Activated CD8-positive, alpha-beta memory T cell treated with anti-CD3 and anti-CD28 coated beads, Interleukin-2, amount 50 U/mL, for 24 hours (primary cell): ENCODE results near the gene LRRC70.
"Not testable (repeated sequence)": the region's sequence is repeated elsewhere in the genome, so short reads cannot be mapped to it uniquely, and the experiment has no call there.

Experiments used
- DNase-seq: peaks from one replicate; pipeline ENCODE4 v3.0.0-alpha.2; 2020; ENCODE audit errors: extremely low read depth

Gene LRRC70, protein sequence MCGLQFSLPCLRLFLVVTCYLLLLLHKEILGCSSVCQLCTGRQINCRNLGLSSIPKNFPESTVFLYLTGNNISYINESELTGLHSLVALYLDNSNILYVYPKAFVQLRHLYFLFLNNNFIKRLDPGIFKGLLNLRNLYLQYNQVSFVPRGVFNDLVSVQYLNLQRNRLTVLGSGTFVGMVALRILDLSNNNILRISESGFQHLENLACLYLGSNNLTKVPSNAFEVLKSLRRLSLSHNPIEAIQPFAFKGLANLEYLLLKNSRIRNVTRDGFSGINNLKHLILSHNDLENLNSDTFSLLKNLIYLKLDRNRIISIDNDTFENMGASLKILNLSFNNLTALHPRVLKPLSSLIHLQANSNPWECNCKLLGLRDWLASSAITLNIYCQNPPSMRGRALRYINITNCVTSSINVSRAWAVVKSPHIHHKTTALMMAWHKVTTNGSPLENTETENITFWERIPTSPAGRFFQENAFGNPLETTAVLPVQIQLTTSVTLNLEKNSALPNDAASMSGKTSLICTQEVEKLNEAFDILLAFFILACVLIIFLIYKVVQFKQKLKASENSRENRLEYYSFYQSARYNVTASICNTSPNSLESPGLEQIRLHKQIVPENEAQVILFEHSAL

DNA sequence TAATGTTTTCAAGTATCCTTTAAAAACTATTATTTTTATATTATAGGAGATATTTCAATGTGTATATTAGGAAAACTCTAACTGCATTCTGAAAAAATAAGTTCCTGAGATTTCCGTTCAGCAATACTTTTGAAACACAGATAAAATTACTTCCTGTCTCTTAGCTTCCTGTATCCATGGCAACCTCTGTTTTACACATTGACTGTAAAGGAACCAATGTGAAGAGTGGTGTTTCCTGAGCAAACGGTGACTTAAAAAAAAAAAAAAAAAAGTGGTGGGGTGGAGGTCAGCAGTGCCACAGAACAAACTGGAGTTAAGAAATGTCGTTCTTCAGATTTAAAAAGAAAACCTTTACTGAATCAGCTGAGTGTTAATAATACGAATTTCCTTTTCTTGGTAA is at the start of gene LRRC70:
Gene LRRC70 (plus strand): TSS at position 280 of the 400 bp plus-strand sequence. CDS start 620 bp downstream, outside the sequence.
- DNase-seq: no peak

DNA sequence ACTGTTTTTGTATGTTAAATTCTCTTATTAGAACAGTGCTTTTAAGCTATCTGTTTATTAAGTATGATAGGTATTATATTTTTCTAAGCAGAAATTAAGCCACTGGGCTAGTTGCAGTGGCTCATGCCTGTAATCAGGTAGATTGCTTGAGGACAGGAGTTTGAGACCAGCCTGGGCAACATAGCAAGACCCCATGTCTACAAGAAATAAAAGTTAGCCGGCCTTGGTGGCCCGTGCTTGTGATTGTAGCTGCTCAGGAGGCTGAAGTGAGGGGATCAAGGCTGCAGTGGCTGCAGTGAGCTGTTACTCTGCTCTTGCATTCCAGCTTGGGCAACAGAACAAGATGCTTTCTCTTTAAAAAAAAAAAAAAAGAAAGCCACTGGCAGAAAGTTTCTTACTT is 45.0 kb upstream of the LRRC70 start:
- DNase-seq: no peak

DNA sequence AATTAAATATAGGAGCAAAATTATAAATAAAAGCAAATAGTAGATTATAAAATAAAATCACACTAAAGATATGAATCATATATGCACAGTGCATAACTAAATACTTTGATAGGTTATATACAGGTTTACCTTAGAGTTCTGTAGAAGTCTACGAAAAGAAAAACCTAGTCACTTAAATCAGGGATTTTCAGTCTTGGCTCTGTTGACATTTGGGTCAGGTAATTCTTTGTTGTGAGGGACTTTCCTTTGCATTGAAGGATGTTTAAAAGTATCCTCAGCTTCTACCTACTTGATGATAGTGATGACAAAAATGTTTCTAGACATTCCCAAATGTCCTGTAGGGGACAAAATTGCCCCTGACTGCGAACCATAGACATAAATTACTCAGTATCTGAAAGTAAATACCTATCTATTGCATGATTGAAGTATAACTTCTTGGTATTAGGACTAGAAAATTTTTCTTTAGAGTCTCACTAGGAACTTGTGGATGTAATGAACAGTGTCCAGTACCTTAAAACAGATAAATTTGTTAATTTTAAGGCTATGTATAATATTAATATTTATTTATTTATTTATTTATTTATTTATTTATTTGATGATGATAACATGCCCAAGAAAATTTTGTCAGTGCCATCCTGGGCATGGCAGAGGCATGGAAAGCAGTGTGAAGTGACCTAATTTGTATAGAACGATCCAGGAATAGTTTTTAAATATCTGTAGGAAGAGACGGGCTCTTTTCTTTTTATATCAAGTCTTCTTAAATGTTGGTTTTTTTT is 44.0 kb upstream of the LRRC70 start:
- DNase-seq: no peak

DNA sequence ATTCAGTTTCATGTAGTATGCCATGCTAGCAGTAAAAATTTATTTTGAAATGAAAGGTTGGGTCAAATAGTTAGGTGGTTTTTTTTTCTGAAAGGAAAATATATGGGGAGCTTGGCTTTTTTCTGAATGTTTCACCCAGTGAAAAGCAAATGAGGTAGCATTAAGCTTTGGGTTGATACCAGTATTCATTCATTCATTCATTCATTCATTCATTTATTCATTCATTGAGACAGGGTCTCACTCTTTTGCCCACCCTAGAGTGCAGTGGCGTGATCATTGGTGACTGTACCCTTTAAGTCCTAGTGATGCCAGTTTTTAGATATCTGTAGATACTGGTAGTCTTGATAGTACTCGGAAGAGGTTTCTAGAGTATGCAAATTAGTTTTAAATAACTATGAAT is 42.4 kb upstream of the LRRC70 start:
- DNase-seq: no peak

DNA sequence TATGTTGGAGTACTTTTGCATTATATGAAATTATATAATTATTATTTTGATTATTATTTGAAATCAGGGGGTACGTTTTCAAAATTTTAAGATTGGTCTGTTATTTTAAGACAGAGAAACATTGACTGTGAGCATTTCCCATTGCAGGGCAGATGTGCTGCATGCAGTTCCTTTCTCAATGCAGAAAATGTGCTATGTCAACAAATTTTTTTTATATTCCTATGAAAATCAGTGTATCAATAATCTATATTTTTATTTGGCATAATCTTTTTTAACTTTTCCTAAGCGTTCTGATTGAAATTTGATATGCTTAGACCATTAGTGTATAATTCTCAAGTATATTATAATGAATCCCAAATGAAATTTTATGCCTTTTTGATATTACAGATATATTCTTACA is 41.8 kb upstream of the LRRC70 start:
- no peak for DNase-seq

DNA sequence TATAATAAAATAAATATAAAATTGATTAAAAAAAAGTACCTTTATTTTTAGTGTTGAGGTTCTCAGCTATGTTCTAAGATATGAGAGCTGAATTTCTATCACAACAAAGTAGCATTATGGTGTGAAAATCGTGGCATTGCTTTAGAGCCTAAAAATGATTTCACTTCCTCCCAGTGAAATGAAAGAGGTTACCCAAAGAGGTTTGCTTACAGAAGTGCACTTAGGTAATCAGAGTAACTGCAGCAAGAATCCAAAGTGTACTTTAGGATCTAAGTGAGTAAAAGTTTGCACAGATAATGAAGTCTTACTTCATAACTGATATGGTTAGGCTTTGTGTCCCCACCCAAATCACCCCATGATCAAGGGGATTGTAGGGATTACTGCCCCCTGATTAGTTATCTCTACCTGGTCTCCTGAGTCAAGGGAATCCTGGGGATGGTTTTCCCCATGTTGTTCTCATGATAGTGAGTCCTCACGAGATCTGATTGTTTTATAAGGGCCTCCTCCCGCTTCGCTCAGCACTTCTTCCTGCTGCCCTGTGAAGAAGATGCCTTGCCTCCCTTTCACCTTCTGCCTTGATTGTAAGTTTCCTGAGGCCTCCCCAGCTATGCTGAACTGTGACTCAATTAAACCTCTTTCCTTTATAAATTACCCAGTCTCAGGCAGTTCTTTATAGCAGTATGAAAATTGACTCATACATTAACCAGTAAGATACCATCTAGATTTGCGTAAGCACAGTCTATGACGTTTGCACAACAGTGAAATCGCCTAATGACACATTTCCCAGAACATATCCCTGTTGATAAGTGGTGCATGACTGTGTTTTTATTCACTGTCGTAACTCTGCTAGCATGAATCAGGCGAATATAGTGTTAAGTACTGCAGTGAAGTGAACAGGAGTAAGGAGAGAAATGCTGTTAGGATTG is 40.3 kb upstream of the LRRC70 start:
- DNase-seq: no peak

DNA sequence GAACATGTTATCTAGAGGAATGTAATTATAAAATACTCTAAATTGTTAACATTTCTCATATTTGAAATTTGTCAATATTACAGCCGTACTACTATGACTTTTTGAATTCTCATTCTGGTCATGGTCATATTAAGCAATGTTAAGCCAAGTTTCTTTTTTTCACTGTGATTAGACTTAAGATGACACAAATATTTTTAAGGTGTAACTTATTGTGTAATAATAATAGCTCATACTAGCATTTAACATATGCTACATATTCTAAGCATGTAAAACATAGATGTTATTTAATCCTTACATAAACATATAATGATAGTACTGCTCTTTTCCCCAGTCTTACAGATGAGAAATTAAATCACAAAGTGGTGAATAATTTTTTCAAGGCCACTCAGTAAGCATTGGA is 35.9 kb upstream of the LRRC70 start:
- no peak for DNase-seq

DNA sequence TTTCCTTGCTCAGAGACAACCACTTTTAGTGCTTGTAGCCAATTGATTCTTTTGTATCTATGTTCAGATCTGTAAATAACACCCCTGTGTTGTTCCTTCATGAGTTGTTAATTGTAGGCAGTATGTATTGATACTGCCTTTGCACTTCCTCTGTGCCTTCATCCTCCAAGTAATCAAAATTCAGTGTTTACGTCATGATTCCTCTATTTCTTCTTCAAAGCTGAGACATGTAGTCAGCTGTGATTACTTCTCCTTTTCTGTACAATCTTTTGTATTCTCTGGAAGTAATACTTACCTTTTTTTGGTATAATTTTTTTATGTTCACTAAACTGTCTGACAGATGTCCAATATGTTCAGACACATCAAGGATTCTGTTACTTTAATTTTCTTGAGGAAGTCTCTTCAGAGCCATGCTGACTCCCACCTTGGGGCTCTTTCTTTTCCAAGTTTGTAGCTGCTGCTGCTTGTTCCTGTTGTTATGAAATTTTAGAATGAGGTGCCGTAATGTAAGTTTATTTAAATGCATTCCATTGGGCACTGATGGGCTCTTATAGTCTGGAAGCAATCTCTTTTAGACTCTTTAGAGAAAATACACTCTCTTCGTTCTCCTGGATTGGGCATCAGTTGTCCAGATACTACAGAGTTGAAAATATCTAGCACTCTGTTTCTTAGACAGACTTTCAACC is 30.5 kb upstream of the LRRC70 start:
- no peak for DNase-seq

DNA sequence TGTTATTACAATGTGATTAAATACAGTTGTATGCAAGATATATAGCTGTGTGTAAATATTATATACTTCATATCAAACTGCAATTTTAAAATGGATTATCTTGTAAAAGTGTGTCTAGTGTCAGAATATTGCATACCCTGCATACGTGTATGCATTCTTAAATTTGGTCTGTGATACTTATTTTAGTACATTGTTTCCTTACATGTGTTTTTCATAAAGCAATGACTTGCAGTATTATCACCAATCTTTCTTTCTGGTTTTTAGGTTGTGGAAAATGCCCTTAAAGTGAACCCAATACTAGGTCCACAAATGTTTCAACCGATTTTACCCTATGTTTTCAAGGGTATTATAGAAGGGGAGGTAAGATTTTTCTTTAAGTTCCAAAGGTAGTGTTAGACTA is 28.5 kb upstream of the LRRC70 start:
- no peak for DNase-seq

DNA sequence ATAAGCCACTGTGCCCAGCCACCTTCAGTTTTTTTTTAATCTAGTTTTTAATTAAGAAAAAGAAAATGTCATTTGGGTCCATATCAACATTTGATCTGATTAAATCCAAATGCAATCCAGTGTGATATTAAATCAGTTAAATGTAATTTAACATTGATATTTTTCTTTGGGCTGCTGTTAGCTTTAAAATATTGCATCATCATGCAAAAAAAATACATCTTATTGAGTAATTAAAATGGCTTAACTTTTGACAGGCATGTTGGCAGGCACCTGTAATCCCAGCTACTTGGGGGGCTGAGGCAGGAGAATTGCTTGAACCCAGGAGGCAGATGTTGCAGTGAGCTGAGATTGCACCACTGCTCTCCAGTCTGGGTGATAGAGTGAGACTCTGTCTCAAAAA is 22.7 kb upstream of the LRRC70 start:
- no peak for DNase-seq

DNA sequence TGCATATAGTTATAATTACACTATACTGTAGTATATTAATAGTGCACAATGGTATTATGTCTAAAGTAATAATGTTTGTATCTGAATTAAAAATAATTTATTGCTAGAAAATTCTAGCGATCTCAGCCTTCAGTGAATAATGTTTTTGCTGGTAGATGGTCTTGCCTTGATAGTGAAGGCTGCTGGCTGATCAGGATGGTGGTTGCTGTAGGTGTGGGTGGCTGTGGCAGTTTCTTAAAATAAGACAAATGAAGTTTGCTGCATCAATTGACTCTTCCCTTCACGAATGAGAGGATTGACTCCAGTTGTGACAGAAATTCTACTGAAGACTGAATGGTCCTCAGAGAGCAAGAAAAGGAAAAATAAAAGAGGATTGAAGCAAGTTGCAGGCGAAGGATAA is 19.7 kb upstream of the LRRC70 start:
- no peak for DNase-seq

DNA sequence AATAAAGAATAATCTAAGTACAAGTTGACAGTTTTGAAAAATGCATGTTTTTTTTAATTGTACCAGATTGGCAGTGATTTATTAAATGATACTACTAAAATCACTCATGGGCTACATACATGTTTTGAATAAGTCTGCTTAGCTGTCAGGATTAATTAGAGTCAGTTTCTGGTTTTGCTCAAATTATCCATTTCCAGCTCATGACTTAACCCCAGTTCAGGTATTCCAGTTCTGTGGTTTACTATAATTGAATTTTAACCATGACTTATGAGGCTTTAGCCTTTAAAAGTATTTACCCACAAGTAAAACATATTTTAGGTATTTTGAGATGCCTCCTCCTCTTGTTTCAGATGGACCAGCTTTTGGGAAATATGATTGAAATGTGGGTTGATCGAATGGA is 17.8 kb upstream of the LRRC70 start:
- DNase-seq: no peak

DNA sequence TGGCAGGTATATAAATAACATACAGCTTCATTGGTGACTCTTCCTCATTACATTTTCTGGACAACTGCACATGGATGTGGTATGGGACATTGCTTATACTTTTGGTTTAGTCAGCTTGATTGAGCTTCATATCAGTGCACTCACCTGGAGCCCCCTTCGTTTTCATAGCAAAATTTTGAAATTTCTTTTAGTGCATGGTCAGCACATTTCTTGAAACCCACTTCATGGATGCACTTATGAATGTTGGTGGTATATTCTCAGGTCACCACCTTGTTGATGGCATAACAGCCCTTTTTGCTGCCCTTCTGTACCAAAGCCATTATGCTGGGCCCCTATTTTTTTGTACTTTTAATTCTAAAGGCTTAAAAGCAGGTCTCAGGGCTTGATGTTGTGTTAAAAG is 16.7 kb upstream of the LRRC70 start:
- no peak for DNase-seq

DNA sequence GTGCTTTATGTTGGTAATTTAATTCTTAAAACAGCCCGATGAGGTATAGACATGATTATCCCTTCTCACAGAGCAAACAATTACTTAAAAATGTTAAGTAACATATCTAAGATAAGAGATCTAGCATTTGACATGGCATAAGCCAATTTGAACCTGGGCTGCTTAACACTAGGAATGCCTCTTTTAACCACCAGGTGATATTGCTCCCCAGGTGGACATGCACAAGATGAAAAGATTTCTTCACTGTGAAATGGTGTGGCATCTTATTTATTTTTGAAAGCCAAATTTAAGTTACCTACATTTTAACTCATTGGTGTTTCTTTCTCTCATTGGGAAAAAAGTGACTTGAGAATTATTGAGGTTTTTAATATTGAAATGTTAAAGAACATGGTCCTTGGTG is 15.8 kb upstream of the LRRC70 start:
- no peak for DNase-seq

DNA sequence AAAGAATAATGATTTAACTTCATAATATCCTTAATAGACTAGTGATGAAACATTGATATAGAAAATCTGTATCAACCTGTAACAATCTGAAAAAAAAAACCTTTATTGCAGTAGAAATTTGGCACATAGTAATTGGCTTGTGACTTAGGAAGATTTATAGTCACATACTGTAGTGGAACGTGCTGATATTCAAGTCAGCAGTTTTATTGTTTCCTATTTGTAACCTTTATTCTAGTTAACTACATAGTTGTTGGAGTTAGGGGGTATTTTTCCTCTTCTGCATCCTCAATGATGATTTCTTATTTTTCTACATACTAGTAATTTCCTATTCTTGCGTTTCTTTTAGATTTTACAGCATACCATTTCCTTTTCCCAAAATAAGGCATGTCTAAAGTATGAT is 14.5 kb upstream of the LRRC70 start:
- no peak for DNase-seq

DNA sequence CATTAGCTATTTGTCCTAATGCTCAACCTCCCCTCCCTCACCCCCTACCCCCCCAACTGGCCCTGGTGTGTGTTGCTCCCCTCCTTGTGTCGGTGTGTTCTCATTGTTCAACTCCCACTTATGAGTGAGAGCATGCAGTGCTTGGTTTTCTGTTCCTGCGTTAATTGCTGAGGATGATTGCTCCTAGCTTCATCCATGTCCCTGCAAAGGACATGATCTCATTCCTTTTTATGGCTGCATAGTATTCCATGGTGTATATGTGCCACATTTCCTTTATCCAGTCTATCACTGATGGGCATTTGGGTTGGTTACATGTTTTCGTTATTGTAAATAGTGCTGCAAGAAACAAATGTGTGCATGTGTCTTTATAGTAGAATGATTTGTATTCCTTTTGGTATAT is 12.9 kb upstream of the LRRC70 start:
- not testable (repeated sequence) for DNase-seq

DNA sequence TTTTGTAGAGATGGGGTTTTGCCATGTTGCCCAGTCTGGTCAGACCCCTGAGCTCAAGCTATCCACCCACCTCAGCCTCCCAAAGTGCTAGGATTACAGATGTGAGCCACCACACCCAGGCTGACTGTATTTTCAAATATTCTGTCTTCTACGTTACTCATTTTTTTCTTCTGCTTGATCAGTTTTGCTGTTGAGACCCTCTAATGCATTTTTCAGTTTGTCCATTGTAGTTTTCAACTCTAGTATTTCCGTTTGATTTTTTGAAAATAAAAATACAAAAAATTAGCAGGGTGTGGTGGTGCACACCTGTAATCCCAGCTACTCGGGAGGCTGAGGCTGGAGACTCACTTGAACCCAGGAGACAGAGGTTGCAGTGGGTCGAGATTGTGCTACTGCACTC is 10.5 kb upstream of the LRRC70 start:
- DNase-seq: no peak

DNA sequence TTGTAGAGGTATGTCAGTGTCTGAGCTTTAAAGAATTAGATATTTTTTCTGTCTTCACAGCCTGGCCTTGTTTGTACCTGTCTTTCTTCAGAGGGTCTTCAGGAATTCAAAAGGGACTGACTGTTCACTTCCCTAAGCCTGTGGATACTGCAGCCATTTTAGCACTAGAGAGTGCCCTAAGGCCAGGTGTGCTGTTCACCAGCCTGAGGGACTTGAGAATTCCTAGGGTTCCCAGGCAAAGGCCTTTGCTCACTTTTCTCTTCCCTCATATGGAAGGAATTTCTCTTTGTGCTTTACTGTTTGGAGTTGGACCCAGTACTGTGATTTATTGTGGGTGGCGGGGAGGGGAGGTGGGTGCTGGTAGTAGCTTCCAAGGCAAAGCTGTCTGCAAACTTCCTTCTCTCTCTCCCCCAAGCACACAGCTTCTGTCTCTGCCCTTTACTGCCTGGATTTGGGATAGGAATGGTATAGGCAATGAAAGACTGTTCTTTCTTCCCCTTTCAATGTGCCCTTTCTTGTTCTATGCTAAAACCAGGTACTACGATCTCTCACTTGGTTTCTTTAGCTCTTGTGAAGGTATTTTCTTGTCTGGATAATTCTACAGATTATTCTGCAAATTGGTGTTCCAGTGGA is 9.7 kb upstream of the LRRC70 start:
- no peak for DNase-seq

DNA sequence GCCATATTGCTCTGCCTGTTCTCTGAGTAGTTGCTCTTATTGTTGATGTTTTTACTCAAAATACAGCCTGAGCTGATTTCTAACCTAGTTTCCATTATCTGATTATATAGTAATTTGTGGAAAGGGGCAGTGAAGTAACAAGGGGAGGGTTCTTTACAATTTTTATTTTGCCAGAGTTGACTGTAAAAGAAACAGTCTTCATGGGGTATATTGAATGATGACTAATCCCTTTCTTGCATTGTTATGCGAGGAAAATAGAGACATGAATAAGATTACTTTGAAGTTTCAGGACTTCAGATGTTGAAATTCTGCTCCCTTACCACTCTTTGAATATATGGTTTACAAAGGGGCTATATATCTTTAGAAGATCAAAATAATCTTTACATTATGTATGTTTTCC is 9.1 kb upstream of the LRRC70 start:
- no peak for DNase-seq

DNA sequence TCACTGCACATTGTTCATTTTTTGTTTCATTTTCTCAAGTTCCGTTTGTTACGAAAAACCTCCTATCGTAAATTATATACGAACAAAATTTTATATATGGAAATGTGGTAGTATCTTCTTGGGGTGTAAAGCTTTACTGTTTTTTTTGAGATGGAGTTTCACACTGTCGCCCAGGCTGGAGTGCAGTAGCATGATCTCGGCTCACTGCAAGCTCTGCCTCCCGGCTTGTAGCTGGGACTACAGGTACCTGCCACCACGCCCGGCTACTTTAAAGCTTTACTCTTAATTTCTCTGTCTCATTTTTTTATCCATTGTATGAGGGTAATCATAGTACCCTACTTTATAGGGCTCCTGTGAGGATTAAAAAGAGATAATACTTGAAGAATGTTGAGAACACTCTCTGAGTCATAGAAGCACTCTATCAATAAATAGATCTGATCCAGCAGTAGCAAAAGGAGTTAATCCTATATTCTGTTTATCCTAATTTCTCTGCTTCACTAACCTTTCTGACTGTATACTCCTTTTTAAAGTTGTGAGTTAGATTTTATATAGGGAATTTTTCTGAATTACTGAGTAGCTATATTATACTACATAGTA is 5.6 kb upstream of the LRRC70 start:
- DNase-seq: no peak
